IMR-90 (cell line): ENCODE data around the gene AHDC1. TPM values are rescaled to one million over a fixed set of nuclear protein-coding genes. Genes with fewer than 3 reads are reported as not detected.

Experiments
- ATAC-seq: fragments of 200-7000 bp; cut with Tn5 transposase; 2 replicates; pipeline ENCODE4 v1.9.1; 2020; ENCODE audit warnings: low read depth, mild to moderate bottlenecking, moderate library complexity
- BruUV-seq: library from RNA; stranded (reverse); fragments of 400-500 nt; replicated peaks from 2 replicates; lab custom pipeline; 2021; lab: Mats Ljungman, UMichigan
- CTCF ChIA-PET: fragments of 300-600 bp; formaldehyde crosslinking; extraction: SDS; loops from one replicate; lab custom pipeline; 2021; ENCODE audit warnings: antibody characterized with exemption; lab: Yijun Ruan, JAX
- POLR2A ChIA-PET: fragments of 300-600 bp; sonication (Branson Sonifier 250); formaldehyde crosslinking; loops from one replicate; lab custom pipeline; 2022; ENCODE audit warnings: antibody characterized with exemption; ENCODE audit not compliant: unreplicated experiment; lab: Charles Lee
- DNase-seq: peaks from one replicate; pipeline ENCODE4 v3.0.0; 2013
- H2AFZ ChIP-seq: replicated peaks from 2 replicates; pipeline ENCODE3; 2013; ENCODE audit warnings: low read length, mild to moderate bottlenecking; ENCODE audit not compliant: poor library complexity
- H2AK5ac ChIP-seq: 2 replicates; pipeline ENCODE4 v1.6.1; 2013; ENCODE audit warnings: low read depth, low read length, inconsistent platforms
- H2AK9ac ChIP-seq: replicated peaks from 2 replicates; pipeline ENCODE3; 2013; ENCODE audit warnings: mild to moderate bottlenecking, low read depth, low read length, moderate library complexity; ENCODE audit not compliant: poor library complexity
- H2BK120ac ChIP-seq: 2 replicates; pipeline ENCODE4 v1.6.1; 2013; ENCODE audit warnings: low read depth, low read length, inconsistent platforms
- H2BK15ac ChIP-seq: 3 replicates; pipeline ENCODE4 v1.6.1; 2013; ENCODE audit warnings: low read depth, low read length, inconsistent platforms
- H2BK20ac ChIP-seq: 2 replicates; pipeline ENCODE4 v1.6.1; 2013; ENCODE audit warnings: low read depth, mild to moderate bottlenecking, inconsistent platforms, low read length, moderate library complexity
- H2BK5ac ChIP-seq: 2 replicates; pipeline ENCODE4 v1.6.1; 2013; ENCODE audit warnings: mild to moderate bottlenecking, low read depth, low read length, inconsistent platforms; ENCODE audit not compliant: poor library complexity, severe bottlenecking
- H3K14ac ChIP-seq: replicated peaks from 2 replicates; pipeline ENCODE4 v1.6.1; 2013; ENCODE audit warnings: low read depth, low read length, inconsistent platforms
- H3K18ac ChIP-seq: 2 replicates; pipeline ENCODE4 v1.6.1; 2013; ENCODE audit warnings: low read depth, low read length, control low read depth
- H3K23ac ChIP-seq: 2 replicates; pipeline ENCODE4 v1.6.1; 2013; ENCODE audit warnings: low read depth, low read length, inconsistent platforms
- H3K27ac ChIP-seq: 2 replicates; pipeline ENCODE4 v1.5.1; 2013; ENCODE audit warnings: mild to moderate bottlenecking, control low read depth, low read length; ENCODE audit not compliant: insufficient read depth
- H3K27me3 ChIP-seq: 2 replicates; pipeline ENCODE4 v1.6.1; 2013; ENCODE audit warnings: low read length; ENCODE audit not compliant: control insufficient read depth, insufficient read depth
- H3K36me3 ChIP-seq: 2 replicates; pipeline ENCODE4 v1.6.1; 2013; ENCODE audit warnings: low read length, mixed read lengths; ENCODE audit not compliant: control insufficient read depth, insufficient read depth
- H3K4ac ChIP-seq: 2 replicates; pipeline ENCODE4 v1.6.1; 2013; ENCODE audit warnings: low read depth, low read length, inconsistent platforms
- H3K4me1 ChIP-seq: 2 replicates; pipeline ENCODE4 v1.6.1; 2013; ENCODE audit warnings: low read length, mixed read lengths; ENCODE audit not compliant: control insufficient read depth, insufficient read depth
- H3K4me2 ChIP-seq: 2 replicates; pipeline ENCODE4 v1.6.1; 2013; ENCODE audit warnings: low read depth, mild to moderate bottlenecking, control low read depth, low read length, moderate library complexity
- H3K4me3 ChIP-seq: 2 replicates; pipeline ENCODE4 v1.5.1; 2013; ENCODE audit warnings: low read depth, mild to moderate bottlenecking, control low read depth, low read length, moderate library complexity; ENCODE audit not compliant: insufficient read depth
- H3K56ac ChIP-seq: 2 replicates; pipeline ENCODE4 v1.6.1; 2013; ENCODE audit warnings: low read length, inconsistent platforms; ENCODE audit not compliant: insufficient read depth; ENCODE audit errors: extremely low read depth
- H3K79me1 ChIP-seq, 2 experiments: 2 replicates each; pipeline ENCODE4 v1.6.1; 2013; ENCODE audit warnings: low read length in 2 of 2, inconsistent platforms in 1 of 2, low read depth in 1 of 2
- H3K9ac ChIP-seq: 2 replicates; pipeline ENCODE4 v1.6.1; 2013; ENCODE audit warnings: low read depth, low read length, control low read depth
- H3K9me1 ChIP-seq: 2 replicates; pipeline ENCODE4 v1.6.1; 2013; ENCODE audit warnings: low read length, inconsistent platforms; ENCODE audit not compliant: insufficient read depth
- H3K9me3 ChIP-seq: 2 replicates; pipeline ENCODE4 v1.6.1; 2013; ENCODE audit warnings: low read length; ENCODE audit not compliant: control insufficient read depth, insufficient read depth
- H4K20me1 ChIP-seq: 2 replicates; pipeline ENCODE4 v1.6.1; 2013; ENCODE audit warnings: low read length, inconsistent platforms; ENCODE audit not compliant: insufficient read depth
- H4K5ac ChIP-seq: 2 replicates; pipeline ENCODE4 v1.6.1; 2013; ENCODE audit warnings: mild to moderate bottlenecking, low read depth, low read length, control low read depth
- H4K8ac ChIP-seq, 2 experiments: 2 replicates each; pipeline ENCODE4 v1.6.1; 2013; ENCODE audit warnings: low read depth in 2 of 2, low read length in 2 of 2, control low read depth in 1 of 2, inconsistent platforms in 1 of 2
- H4K91ac ChIP-seq: 2 replicates; pipeline ENCODE4 v1.6.1; 2013; ENCODE audit warnings: low read depth, low read length, inconsistent platforms; ENCODE audit not compliant: insufficient read depth
- BHLHE40 ChIP-seq: fragments of 150-350 bp; IDR thresholded peaks from 2 replicates; pipeline ENCODE4 v1.6.1; 2016; ENCODE audit warnings: mild to moderate bottlenecking, low read depth, low read length
- CEBPB ChIP-seq: IDR thresholded peaks from 2 replicates; pipeline ENCODE4 v1.6.1; 2012; ENCODE audit warnings: low read depth, low read length, improper control_type of control experiment
- CHD1 ChIP-seq: IDR thresholded peaks from 2 replicates; pipeline ENCODE4 v1.6.1; 2012; ENCODE audit warnings: low read depth, low read length, improper control_type of control experiment
- CTCF ChIP-seq: conservative IDR thresholded peaks from 2 replicates; pipeline ENCODE4 v1.5.1; 2012; ENCODE audit warnings: mild to moderate bottlenecking, low read depth, low read length, improper control_type of control experiment
- ELK1 ChIP-seq: fragments of 150-350 bp; IDR thresholded peaks from 2 replicates; pipeline ENCODE4 v1.6.1; 2016; ENCODE audit warnings: low read depth, mild to moderate bottlenecking, low read length, moderate library complexity, borderline replicate concordance
- FOS ChIP-seq: fragments of 150-350 bp; IDR thresholded peaks from 2 replicates; pipeline ENCODE4 v1.6.1; 2016; ENCODE audit warnings: low read depth, low read length
- MAFK ChIP-seq: IDR thresholded peaks from 2 replicates; pipeline ENCODE4 v1.6.1; 2012; ENCODE audit warnings: low read depth, low read length, improper control_type of control experiment
- MAZ ChIP-seq: IDR thresholded peaks from 2 replicates; pipeline ENCODE4 v1.6.1; 2012; ENCODE audit warnings: low read depth, mild to moderate bottlenecking, low read length, improper control_type of control experiment, moderate library complexity, borderline replicate concordance
- MXI1 ChIP-seq: IDR thresholded peaks from 2 replicates; pipeline ENCODE4 v1.6.1; 2012; ENCODE audit warnings: low read depth, mild to moderate bottlenecking, low read length, moderate library complexity, borderline replicate concordance
- NFE2L2 ChIP-seq: fragments of 150-350 bp; IDR thresholded peaks from 2 replicates; pipeline ENCODE4 v1.6.1; 2016; ENCODE audit warnings: low read depth, mild to moderate bottlenecking, low read length
- POLR2A ChIP-seq: IDR thresholded peaks from 2 replicates; pipeline ENCODE4 v1.6.1; 2012; ENCODE audit warnings: mild to moderate bottlenecking, low read depth, low read length
- RAD21 ChIP-seq: IDR thresholded peaks from 2 replicates; pipeline ENCODE4 v1.6.1; 2012; ENCODE audit warnings: low read length, improper control_type of control experiment
- RCOR1 ChIP-seq: IDR thresholded peaks from 2 replicates; pipeline ENCODE4 v1.6.1; 2012; ENCODE audit warnings: mild to moderate bottlenecking, low read length, improper control_type of control experiment; ENCODE audit not compliant: insufficient replicate concordance
- RFX5 ChIP-seq: IDR thresholded peaks from 2 replicates; pipeline ENCODE4 v1.8.0; 2012; ENCODE audit warnings: low read depth, mild to moderate bottlenecking, low read length, moderate library complexity
- SMC3 ChIP-seq: fragments of 150-350 bp; IDR thresholded peaks from 2 replicates; pipeline ENCODE4 v1.6.1; 2016; ENCODE audit warnings: low read depth, mild to moderate bottlenecking, antibody characterized with exemption, low read length, moderate library complexity
- USF2 ChIP-seq: fragments of 150-350 bp; IDR thresholded peaks from 2 replicates; pipeline ENCODE4 v1.6.1; 2017; ENCODE audit warnings: mild to moderate bottlenecking, antibody characterized with exemption, low read length, low read depth
- dilution Hi-C: fragments of 300-500 bp; cut with HindIII; formaldehyde crosslinking; loops from one replicate; pipeline ENCODE4 v1.14.3; 2018; ENCODE audit warnings: low sequenced_read_pairs; ENCODE audit not compliant: unreplicated experiment
- in situ Hi-C: fragments of 300-500 bp; cut with MboI; formaldehyde crosslinking; loops from 3 replicates; pipeline ENCODE4 v1.14.3; 2019; ENCODE audit warnings: low sequenced_read_pairs, inconsistent platforms, mixed read lengths
- intact Hi-C: fragments of 100-400 bp; cut with micrococcal nuclease; formaldehyde crosslinking; loops from 2 replicates; pipeline ENCODE4 v1.10.0; 2022
- polyA plus RNA-seq, 3 experiments: library from polyadenylated mRNA; depleted of rRNA; stranded (reverse); fragments of >200 nt; gene quantifications; 2 replicates each; pipeline ENCODE4 v1.2.3, GENCODE V29; 2012; ENCODE audit warnings: low replicate concordance in 1 of 3
- total RNA-seq: library from RNA; depleted of rRNA; stranded (reverse); fragments of >200 nt; gene quantifications from 2 replicates; pipeline ENCODE4 v1.2.3, GENCODE V29; 2012

The AHDC1 gene
- total and polyA plus RNA-seq, 2 of the 4 experiments (the other 2 are of a cell fraction): 2.0 to 11.6 TPM

GRCh38 chr1:27601321-27601770 lies 2.6 kb downstream of the AHDC1 start:
- Histone ChIP-seq H2BK20ac (no peak overlapping the region), H2AK9ac (peak overlapping the region; percentile 96), H3K9me1 (peaks cover 21% of the 10 kb centered on the region), H2AK5ac (peak overlapping the region; percentile 11; the same call in 1 of the 2 replicates), H3K4me2 (peak overlapping the region; percentile 87), H4K20me1 (peaks cover 63% of the 10 kb centered on the region), H3K27me3 (no peaks in the 10 kb centered on the region), H3K4me1 (peaks cover 42% of the 10 kb centered on the region), H4K5ac (no peak overlapping the region), H3K27ac (peak overlapping the region; percentile 72), H2BK120ac (no peak overlapping the region), H3K79me1 (peaks cover 22 to 61% of the 10 kb centered on the region in 2 experiments), H4K91ac (no peak overlapping the region), H3K4me3 (peak overlapping the region; percentile 97; the same call in 1 of the 2 replicates), H3K9me3 (no peaks in the 10 kb centered on the region), H3K56ac (no peak overlapping the region), H3K23ac (no peak overlapping the region), H2BK5ac (no peak overlapping the region), H3K9ac (0 out of 2 replicates have a peak overlapping the region, but pooled peaks have one; percentile 6), H4K8ac (no peak overlapping the region), H3K36me3 (no peaks in the 10 kb centered on the region), H2BK15ac (no peak overlapping the region), H3K4ac (no peak overlapping the region; the same call in 1 of the 2 replicates), H3K18ac (no peak overlapping the region), H3K14ac (no peak overlapping the region), H2AFZ (no peak overlapping the region)
- in situ Hi-C loops (no loop called here), intact Hi-C loops (loop anchor here (1.0 to 5.0 kb wide), 2 partner anchors 114 to 301 kb away; no protein-coding TSS in a partner anchor), dilution Hi-C loops (no loop called here)
- BruUV-seq: no TSS peak
- ATAC-seq (no peak), DNase-seq (no peak)
- CTCF ChIA-PET: interaction anchor here (0.8 to 1.6 kb wide), 5 partner anchors 32 to 302 kb away, joined by 3 to 4 read pairs (median 3); no protein-coding TSS in a partner anchor
- TF ChIP-seq MAFK: no peak
- no peak for TF ChIP-seq MXI1
- TF ChIP-seq CTCF: no peak
- no peak for TF ChIP-seq ELK1
- no peak for TF ChIP-seq CEBPB
- TF ChIP-seq BHLHE40: no peak
- TF ChIP-seq CHD1: no peak
- TF ChIP-seq MAZ: no peak
- no peak for TF ChIP-seq RCOR1
- TF ChIP-seq SMC3: no peak
- no peak for TF ChIP-seq USF2
- TF ChIP-seq POLR2A: no peak
- TF ChIP-seq FOS: no peak
- no peak for TF ChIP-seq NFE2L2
- no peak for TF ChIP-seq RFX5
- TF ChIP-seq RAD21: no peak
- POLR2A ChIA-PET: no interaction called here
